Measurements from ENCODE around the gene LGALSL.
"Not testable (repeated sequence)": the region's sequence is repeated elsewhere in the genome, so short reads cannot be mapped to it uniquely, and the experiment has no call there.

Gene LGALSL

DNA sequence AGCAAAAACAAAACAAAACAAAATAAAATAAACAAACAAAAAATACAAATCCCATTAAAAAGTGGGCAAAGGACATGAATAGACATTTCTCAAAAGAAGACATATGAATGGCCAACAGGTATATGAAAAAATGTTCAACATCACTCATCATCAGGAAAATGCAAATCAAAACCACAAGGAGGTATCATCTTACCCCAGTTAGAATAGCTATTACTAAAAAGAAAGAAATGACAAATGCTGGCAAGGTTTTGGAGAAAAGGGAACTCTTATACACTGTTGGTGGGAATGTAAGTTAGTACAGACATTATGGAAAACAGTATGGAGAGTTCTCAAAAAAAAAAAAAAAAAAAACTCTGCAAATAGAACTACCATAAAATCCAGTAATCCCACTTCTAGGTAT is 8.0 kb upstream of the LGALSL start:
- DNase-seq: not testable (repeated sequence)

DNA sequence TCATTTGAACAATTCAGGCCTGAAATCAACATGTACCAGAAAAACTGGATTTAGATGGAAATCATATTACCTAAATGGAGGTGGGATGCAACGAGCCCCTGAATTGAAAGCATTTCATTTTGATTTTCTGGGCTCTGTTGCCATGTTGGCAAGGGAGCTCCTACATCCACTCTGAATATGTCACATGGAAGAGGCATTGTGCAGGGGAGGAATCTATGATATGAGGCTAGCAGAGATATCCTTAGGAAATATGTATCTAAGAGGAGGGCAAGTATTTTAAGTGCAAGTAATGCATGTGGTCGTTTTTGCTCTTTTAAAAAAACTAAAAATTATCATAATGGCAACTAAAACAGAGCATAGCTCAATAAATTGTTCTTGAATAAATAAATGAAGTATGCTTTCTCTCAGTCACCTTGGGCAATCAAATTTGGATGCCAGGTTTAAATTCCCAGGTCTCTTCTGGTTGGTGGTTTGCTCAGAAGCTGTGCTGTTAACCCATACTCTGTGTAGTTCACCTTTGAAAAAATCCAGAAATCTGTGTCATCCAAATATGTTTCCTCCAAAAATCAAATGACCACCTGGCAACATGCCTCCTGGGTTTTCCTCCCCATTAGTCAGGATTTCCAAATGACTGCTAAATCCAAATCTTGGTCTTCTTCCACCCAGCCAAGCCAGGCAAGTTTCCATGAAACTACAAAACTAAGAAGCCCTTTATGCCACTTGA is 6.5 kb upstream of the LGALSL start:
- DNase-seq: peak; percentile 36

DNA sequence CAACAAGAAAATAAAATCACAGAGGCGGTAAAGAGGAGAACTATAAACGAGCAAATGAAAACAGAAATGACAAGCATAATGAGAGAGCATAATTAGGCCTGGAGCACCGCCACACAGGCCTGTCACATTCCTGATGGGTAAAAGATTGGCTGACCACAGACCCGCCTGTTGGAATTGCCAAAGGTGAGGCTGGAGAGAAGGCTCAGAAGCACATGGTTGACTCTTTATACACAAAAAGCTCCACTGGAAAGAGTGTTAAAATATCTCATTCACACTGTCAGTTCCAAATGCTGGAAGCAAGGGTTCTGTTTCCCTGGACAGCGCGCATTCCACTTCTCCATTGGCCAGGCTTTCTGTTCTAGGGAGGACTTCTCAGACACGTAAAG is 5.9 kb upstream of the LGALSL start:
- no peak for DNase-seq

DNA sequence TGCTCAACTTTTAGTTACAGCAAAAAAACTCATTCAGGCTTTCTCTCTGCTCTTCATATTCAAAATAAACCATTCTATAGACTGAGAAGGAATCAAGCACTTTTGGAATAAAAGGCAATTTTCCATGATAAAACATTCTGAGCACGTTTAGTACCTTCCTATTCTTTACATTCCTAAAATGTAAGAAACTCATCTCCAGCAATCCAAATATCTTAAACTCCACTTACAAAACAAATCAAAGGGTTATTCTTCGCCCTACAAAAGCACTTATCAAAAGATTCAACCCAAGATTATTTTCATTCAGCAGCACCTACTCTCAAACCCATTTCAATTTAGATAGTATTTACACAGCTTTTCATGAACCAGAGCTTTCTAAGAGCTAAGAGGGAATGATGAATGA is 2.9 kb upstream of the LGALSL start:
- DNase-seq: no peak

DNA sequence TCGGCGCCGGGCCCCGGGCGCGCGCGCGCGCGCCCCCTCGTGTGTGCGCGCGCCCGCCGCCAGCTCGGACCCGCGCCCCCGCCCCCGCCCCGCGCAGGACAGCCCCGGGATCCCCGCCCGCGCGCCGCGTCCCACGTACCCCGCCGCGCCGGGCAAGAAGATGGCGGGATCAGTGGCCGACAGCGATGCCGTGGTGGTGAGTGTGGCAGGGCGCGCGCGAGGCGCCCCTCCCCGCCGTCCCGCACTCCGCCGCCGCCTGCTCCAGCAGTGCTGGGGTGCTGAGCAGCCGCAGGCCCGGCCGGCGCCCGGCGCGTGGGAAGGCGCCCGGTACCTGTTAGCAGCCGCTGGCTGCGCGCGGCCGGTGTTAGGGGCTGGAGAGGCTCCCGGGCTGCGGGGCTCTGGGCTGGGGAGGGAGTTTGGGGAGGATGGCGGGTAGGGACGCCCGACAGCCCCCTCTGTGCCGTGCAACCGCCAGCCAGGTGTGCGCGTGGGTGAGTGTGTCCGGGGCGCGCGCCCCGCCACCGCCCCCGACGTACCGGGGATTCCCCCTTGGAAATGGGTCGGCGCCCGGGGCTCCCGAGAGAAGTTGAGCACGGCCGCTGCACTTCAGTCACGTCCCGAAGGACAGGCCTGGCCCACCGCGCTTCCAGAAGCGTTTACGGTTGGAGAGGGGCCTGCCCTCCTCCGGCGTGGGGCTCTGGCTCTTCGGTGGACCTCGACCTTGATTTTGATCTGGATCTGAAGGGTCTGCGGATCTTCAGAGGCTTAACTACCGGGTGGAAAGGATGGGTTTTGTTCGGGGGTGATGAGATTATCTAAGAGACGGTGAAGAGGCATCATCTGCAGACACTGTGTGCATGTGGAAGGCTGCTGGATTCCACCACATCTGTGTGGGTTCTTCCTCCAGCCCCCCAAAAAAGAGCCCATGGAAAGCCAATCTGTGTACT is 697 bp downstream of the LGALSL start:
- DNase-seq: peak; percentile 75

DNA sequence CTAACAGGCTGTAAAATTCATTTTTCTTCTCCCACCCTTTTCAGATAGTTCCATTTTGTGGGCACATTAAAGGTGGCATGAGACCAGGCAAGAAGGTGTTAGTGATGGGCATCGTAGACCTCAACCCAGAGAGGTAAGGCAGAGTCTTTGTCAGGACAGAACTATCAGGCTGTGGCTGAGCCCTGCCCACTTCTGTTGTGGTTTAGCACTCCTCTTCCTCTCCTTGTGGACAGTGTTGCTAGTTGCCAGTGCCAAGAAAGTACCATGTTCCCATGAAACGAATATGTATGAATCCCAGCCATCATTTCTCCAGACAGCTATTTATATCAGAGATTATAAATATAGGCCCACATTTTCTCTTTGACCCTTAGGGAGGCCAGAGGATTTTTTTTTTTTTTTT is 1.6 kb downstream of the LGALSL start:
- DNase-seq: no peak

DNA sequence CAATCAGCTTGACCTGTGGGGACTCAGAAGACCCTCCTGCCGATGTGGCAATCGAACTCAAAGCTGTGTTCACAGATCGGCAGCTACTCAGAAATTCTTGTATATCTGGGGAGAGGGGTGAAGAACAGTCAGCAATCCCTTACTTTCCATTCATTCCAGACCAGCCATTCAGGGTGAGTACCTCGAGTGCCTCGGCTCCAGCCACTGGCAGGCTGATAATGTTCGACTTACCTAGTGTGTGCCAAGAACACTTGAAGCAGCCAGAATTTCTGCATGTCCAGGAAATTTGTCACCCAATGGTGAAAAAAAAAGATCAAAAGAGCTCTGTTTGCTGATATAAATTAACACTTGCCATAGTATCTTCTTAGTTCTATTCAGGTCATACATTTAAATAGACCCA is 2.3 kb downstream of the LGALSL start:
- DNase-seq: no peak

DNA sequence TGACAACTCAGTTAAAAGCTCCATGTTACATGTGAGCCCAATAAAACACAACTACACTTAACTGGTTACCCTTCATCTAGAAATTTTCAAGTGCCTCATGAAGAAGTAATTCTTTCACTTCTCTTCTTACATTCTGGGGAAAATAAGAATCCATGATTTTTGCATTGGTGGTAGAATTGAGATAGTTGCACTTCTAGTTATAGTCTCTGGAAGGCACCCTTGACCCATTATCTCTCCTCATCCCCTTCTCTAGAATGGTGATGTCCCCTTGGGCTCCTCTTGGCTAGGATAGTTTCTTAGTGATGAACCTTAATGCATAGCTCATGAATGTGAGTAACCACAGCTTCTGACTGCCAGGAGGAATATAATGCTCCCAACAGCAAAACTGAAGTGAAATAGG is 3.6 kb downstream of the LGALSL start:
- no peak for DNase-seq

DNA sequence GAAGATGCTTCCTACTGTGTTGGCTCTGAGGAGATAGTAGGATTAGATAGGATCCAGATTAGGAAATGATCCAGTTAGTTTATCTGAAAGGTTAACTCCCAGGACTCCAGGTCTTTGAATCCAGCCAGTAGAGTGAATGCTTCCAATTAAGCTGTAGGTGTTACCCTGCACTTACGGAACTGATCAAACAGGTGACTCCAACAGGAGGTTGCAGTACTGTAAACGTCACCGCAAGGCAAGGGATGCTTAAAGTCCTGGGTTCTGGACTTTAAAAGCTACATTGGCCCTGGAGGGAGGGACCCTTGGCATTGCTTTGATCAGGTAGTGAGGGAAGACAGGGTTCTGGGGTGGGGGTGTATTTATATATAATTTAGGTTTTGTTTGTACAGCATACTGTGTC is 5.6 kb downstream of the LGALSL start:
- no peak for DNase-seq

DNA sequence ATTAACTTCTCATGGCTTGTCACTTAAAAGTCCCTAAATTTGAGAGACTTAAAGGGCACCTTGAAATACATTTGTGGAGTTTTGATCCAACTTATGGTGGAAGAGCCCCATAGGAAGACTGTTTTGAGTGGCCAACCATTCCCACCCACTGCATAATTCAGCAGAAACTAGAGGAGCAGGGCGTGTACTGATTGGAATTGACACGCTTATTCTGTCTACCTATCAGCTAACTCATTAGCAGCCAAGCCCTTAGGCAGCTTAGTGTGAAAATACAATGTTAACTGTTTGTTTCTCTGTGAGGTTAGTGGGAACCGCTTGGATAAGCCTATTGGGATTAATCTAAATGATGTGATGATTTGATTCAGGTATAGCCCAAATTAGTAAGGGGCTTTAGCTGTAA is 6.4 kb downstream of the LGALSL start:
- DNase-seq: no peak

DNA sequence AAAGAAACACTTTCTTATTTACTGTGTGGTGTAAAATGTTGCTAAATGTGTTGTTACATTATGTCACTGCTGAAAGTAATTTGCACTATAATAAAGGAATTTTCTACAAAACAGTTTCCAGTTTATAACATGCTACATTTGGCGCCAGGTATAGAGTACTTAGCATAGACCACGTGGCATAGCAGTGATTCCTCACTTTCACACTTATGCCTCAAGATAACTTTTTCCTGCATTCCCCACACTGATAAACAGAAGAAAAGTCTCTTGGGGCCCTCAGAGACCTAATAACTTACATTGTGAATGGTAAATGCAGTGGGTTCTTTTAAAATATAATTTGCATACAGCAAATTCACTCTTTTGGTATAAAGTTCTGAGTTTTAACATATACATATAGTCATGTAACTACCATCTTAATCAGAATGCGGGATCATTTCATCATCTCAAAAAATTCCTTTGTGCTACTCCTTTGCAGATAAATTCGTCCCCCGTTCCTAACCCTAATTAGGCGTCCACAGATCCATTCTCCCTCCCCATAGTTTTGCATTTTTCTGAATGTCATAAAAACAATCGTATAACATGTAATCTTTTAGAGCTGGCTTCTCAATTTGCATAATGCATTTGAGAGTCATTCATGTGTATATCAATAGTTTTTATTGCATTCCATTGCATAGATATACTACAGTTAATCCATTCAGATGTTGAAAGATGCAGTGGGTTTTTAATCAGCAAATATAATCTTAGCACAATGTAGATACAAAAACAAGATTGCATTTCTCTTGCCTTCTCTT is 7.5 kb downstream of the LGALSL start:
- DNase-seq: no peak

DNA sequence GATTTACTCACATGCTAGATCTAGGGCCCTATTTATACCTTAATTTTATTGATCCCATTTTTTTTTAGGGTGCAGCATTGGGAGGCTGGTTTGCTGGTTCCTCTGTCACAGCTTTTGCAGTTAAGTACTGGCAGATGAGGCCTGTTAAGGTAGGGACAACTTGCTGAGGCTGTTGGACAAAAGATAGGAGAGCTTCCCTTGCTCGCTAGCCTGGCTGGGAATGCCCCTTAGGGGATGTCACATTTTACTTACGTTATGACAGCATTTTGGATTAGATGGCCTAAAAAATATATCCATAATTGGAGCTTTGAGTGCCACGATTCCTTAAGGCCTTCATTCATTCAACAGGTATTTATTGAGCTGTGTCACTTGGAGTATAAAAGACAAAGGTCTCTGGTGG is 8.2 kb downstream of the LGALSL start:
- no peak for DNase-seq

DNA sequence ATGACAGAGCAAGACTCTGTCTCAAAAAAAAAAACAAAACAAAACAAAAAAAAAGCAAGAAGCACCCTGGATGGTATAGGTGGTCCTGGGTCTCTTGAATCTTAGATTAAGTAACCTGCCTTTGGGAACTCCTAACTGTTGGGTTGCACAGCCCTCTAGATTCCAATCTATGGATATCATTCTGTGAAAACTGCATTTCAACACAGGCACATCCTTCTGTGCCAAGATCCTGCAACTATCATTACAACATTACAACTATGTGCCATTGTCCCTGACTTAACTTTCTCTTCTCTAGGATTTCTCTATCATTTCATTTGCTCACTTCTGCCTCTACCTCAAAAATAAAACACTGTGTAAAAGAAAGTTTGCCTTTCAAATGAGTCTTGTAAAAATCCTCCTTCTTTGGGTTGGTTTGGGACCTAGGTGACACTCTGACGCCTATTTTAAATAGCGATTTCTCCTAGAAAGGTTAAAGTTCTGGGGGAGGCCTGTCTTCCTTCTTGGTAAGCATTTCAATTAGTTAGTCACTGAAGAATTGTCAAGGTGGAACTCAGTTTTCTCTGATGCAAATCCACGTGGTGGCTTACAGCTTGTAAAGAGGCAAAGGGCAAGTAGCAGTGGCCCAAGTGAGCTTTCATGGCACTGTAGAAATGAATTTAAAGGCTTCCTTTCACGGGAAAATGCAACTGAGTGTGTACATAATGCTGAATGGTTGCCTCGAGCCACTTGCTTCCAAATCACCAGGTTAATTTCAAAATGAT is 9.2 kb downstream of the LGALSL start:
- DNase-seq: no peak

DNA sequence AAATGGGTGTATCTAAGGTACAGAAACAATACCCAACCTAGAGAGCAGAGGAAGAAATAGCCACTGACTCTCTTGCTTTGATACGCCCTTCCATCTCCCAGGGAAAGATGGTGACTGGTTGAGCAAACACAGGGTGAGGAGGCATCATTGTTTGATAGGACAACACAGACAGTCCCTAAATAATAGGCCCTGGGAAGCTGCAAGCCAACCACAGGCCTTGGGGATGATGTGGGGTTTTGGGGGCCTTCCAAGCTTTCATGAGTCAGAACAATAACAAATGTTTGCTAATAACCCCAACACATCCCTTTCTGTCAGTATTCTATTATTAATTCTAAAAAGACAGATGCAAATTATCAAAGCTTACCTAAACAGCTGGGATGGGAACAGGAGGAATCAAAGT is 9.8 kb downstream of the LGALSL start:
- no peak for DNase-seq

DNA sequence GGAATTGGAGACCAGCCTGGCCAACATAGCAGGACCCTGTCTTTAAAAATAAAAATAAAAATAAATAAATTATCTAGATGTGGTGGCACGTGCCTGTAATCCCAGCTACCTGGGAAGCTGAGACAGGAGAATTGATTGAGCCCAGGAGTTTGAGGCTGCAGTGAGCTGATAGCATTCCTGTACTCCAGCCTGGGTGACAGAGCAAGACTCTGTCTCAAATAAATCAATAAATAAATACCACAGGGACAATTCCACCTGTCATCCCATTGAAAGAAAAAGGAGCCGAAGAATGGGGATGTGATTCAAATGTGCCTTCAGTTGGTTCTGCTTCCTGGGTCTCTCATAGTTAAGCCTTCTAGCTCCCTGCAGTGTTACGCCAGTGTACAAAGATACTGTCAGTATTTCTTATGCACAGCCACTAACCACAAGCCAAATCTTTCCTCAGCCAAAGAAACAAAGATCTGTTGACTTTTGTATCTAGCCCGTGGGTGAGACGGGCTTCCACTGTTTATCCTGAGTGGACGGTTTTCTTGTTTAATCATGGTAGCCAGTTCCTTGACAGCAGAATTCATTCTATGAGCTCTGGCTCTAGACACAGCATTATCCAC is 12.6 kb downstream of the LGALSL start:
- DNase-seq: no peak

DNA sequence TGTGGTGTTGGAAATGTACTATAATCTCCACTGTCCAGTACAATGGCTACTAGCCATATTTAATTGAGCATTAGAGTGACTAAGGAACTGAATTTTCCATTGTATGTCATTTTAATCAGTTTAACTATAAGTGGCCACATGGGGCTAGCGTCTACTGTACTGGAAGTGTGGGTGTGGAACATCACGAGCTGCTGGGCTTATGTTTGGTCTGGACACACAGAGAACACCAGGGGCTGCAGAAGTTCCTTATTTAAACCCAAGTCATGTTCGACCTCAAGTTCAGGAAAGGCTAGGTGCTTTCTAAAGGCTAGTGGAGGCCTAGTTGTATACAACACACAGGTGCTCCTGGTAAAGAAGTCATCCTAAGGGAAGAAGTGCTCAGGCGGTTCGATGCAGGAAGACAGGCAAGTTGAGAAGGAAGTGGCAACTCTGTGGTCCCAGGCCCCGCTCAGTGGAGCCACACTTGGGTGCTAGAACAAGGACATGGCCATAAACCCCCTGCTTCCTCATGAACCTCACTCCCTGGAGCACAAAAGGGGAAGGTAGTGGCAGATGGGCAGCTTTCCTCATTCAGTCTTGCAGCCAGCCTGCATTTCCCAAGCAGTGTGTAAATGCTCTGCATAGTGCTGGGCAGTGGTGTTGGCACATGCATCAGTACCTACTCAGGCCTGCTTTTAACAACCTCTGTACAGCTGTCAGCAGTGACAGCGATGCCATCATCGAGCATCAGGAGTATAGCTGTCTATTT is 13.3 kb downstream of the LGALSL start:
- peak; percentile 44 for DNase-seq

DNA sequence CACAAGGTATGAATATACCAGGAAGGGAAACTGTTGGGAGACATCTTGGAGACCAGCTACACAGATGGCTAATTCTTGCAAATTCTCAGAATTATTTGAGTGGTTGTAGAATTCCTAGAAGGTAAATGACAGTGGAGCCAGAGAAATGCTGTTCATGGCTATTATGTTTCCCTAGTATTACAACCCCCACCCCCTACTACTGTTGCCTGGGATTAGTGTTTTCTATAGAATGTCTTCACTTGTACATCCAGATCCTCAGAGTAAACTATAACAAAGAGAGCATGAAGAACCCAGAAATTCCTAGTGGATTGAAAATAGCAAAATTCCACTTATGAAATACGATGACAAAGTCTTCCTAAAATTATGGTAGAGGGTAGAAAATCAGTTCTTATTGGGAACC is 15.3 kb downstream of the LGALSL start:
- DNase-seq: no peak

DNA sequence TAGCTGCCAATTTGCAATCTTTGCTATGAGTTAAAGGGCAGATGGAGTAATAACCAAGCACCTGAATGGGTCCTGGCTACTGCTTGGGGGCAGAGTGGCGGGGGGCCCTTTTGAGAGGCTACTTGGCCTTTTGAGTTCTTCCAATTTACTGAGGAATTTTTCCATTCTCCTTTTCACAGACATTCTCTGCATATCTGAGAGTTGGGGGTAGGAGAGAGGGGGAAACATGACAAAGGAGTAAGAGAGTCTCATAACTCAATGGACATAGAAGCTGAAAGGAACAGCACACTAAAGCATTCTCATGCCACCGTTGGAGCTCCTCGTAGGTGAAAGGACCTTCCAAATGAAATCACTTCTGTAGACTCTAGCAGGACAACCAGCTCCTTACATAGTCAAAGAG is 16.1 kb downstream of the LGALSL start:
- DNase-seq: no peak

DNA sequence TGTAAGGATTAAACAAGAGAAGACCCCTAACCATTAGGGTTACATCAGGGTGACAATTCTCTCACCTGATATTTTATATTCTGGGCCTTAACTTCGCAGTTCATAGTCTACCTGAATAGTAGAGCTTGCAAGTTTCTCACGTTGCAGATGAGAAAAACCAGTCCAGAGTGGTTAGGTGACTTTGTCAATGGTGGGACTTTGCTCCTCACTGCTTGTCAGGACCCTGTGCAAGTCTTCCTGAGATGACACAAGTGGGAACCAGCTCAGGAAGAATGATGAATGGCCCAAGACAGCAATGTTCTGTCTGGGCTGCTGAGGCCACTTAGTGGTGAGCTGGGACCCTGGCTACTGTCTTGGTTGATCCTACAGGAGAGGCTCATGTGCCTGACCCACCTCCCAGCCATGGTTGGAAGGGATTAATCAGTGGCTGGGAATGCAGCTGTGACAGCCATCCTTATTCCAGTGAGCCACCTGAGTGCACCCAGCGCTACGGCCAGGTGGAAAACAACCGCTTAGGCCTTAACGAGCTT is 16.9 kb downstream of the LGALSL start:
- no peak for DNase-seq

DNA sequence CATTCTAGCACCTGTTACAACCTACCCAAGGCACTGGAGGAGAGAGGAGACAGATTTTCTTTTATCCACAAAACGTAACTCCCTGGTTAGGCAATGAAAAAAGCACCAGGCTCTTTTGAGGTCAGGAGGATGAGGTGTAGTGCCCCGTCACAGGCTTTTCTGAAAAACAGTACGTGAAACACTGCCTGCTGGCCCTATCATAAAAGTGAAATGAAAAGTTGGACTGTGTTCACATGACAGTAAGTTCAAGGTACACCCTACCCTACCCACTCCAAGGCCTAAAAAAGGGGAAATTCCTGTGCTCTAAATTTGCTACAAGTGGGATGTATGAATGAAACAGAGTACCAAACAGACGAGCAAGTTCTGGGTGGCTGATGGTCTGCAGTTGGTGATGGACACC is 17.6 kb downstream of the LGALSL start:
- DNase-seq: no peak

DNA sequence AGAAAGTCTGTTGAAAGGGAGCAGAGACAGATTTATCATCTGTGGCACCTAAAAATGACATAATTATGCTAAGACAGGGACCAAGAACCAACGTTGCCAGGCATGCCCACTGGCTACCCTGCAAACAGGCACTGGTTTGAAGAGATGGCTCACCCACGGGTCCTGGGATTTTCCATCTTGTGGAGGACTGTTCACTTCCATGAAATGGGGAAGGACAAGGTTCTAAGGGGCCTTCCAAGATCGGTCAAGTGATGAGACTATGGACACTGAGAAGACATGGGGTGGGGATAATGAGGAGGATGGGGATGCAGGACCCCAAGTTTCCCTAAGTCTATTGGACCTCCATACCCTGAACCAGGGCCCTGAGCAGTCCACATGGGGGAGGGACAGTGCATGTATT is 18.9 kb downstream of the LGALSL start:
- DNase-seq: no peak

Measured in femur (tissue), 1 donor.